HepG2 (cell line): Measurements from ENCODE around the gene HSPA4L.

Experiments
- ATM ChIP-seq: fragments of 450-650 bp; IDR thresholded peaks from 2 replicates; pipeline ENCODE4 v1.7.1; 2017; ENCODE audit warnings: mild to moderate bottlenecking, borderline replicate concordance
- BCL6 ChIP-seq: IDR thresholded peaks from 2 replicates; pipeline ENCODE4 v1.6.1; 2016; ENCODE audit warnings: missing genetic modification reagents, missing compliant biosample characterization
- CEBPB ChIP-seq: IDR thresholded peaks from 2 replicates; pipeline ENCODE4 v1.6.1; 2011; ENCODE audit warnings: low read depth, low read length, improper control_type of control experiment, borderline replicate concordance
- KMT2B ChIP-seq: IDR thresholded peaks from 2 replicates; pipeline ENCODE4 v1.6.1; 2016; ENCODE audit warnings: missing genetic modification reagents, missing compliant biosample characterization
- NFE2L1 ChIP-seq: sonication (generic); formaldehyde crosslinking; IDR thresholded peaks from 2 replicates; pipeline ENCODE4 v1.4.0; 2020; ENCODE audit warnings: missing genetic modification reagents, mild to moderate bottlenecking, borderline replicate concordance
- POLR2AphosphoS5 ChIP-seq: IDR thresholded peaks from 2 replicates; pipeline ENCODE4 v1.6.1; 2012; ENCODE audit warnings: low read depth, low read length
- ZIK1 ChIP-seq: sonication (generic); formaldehyde crosslinking; IDR thresholded peaks from 2 replicates; pipeline ENCODE4 v1.5.0; 2020; ENCODE audit warnings: mild to moderate bottlenecking, low read depth, missing genetic modification reagents, borderline replicate concordance
- ZKSCAN8 ChIP-seq: IDR thresholded peaks from 2 replicates; pipeline ENCODE4 v1.6.1; 2016; ENCODE audit warnings: borderline replicate concordance, missing genetic modification reagents, missing compliant biosample characterization
- ZNF773 ChIP-seq: sonication (generic); formaldehyde crosslinking; IDR thresholded peaks from 2 replicates; pipeline ENCODE4 v1.4.0; 2020; ENCODE audit warnings: missing genetic modification reagents, borderline replicate concordance
- TF ChIP-seq, protein P1 (sequence below): sonication (generic); formaldehyde crosslinking; IDR thresholded peaks from 2 replicates; pipeline ENCODE4 v1.5.1; 2020; ENCODE audit warnings: missing genetic modification reagents, mild to moderate bottlenecking, borderline replicate concordance
- TF ChIP-seq, protein P2 (sequence below): sonication (generic); formaldehyde crosslinking; IDR thresholded peaks from 2 replicates; pipeline ENCODE4 v1.5.0; 2020; ENCODE audit warnings: mild to moderate bottlenecking, missing genetic modification reagents, moderate library complexity
- TF ChIP-seq, protein P3 (sequence below): sonication (generic); formaldehyde crosslinking; IDR thresholded peaks from 2 replicates; pipeline ENCODE4 v1.4.0; 2020; ENCODE audit warnings: missing genetic modification reagents
- TF ChIP-seq, protein P4 (sequence below): sonication (generic); formaldehyde crosslinking; IDR thresholded peaks from 2 replicates; pipeline ENCODE4 v1.8.0; 2022; ENCODE audit warnings: mild to moderate bottlenecking, missing genetic modification reagents, borderline replicate concordance

DNA sequence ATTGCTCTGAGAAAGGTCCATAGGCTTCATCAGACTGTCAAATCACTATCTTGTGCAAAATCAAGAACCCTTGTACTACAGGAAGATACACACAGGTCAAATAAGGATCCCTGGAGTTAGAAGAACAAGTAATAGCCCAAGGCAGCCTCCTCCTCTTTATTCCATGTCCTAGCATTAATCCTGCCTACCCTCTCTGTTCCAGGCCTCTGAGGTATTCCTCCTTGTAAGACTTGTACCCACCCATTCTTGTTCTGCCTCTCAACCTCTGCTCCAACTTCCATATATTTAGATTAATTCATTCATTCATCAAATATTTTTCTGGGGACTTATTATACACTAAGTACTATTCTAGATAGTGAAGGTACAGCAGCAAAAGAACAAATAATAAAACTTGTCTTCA, 88.2 kb downstream of the HSPA4L start:
- TF ChIP-seq ATM: no peak
- TF ChIP-seq ZIK1 (CRISPR knock-in tag): no peak
- no peak for TF ChIP-seq KMT2B (CRISPR knock-in tag)
- TF ChIP-seq, protein P1, sequence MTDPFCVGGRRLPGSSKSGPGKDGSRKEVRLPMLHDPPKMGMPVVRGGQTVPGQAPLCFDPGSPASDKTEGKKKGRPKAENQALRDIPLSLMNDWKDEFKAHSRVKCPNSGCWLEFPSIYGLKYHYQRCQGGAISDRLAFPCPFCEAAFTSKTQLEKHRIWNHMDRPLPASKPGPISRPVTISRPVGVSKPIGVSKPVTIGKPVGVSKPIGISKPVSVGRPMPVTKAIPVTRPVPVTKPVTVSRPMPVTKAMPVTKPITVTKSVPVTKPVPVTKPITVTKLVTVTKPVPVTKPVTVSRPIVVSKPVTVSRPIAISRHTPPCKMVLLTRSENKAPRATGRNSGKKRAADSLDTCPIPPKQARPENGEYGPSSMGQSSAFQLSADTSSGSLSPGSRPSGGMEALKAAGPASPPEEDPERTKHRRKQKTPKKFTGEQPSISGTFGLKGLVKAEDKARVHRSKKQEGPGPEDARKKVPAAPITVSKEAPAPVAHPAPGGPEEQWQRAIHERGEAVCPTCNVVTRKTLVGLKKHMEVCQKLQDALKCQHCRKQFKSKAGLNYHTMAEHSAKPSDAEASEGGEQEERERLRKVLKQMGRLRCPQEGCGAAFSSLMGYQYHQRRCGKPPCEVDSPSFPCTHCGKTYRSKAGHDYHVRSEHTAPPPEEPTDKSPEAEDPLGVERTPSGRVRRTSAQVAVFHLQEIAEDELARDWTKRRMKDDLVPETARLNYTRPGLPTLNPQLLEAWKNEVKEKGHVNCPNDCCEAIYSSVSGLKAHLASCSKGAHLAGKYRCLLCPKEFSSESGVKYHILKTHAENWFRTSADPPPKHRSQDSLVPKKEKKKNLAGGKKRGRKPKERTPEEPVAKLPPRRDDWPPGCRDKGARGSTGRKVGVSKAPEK: no peak
- TF ChIP-seq, protein P2, sequence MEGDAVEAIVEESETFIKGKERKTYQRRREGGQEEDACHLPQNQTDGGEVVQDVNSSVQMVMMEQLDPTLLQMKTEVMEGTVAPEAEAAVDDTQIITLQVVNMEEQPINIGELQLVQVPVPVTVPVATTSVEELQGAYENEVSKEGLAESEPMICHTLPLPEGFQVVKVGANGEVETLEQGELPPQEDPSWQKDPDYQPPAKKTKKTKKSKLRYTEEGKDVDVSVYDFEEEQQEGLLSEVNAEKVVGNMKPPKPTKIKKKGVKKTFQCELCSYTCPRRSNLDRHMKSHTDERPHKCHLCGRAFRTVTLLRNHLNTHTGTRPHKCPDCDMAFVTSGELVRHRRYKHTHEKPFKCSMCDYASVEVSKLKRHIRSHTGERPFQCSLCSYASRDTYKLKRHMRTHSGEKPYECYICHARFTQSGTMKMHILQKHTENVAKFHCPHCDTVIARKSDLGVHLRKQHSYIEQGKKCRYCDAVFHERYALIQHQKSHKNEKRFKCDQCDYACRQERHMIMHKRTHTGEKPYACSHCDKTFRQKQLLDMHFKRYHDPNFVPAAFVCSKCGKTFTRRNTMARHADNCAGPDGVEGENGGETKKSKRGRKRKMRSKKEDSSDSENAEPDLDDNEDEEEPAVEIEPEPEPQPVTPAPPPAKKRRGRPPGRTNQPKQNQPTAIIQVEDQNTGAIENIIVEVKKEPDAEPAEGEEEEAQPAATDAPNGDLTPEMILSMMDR (CRISPR knock-in tag): no peak
- no peak for TF ChIP-seq CEBPB
- no peak for TF ChIP-seq POLR2AphosphoS5
- TF ChIP-seq, protein P3, sequence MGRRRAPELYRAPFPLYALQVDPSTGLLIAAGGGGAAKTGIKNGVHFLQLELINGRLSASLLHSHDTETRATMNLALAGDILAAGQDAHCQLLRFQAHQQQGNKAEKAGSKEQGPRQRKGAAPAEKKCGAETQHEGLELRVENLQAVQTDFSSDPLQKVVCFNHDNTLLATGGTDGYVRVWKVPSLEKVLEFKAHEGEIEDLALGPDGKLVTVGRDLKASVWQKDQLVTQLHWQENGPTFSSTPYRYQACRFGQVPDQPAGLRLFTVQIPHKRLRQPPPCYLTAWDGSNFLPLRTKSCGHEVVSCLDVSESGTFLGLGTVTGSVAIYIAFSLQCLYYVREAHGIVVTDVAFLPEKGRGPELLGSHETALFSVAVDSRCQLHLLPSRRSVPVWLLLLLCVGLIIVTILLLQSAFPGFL (CRISPR knock-in tag): no peak
- TF ChIP-seq ZKSCAN8 (CRISPR knock-in tag): no peak
- no peak for TF ChIP-seq NFE2L1 (CRISPR knock-in tag)
- no peak for TF ChIP-seq ZNF773 (CRISPR knock-in tag)
- no peak for TF ChIP-seq BCL6 (CRISPR knock-in tag)
- TF ChIP-seq, protein P4, sequence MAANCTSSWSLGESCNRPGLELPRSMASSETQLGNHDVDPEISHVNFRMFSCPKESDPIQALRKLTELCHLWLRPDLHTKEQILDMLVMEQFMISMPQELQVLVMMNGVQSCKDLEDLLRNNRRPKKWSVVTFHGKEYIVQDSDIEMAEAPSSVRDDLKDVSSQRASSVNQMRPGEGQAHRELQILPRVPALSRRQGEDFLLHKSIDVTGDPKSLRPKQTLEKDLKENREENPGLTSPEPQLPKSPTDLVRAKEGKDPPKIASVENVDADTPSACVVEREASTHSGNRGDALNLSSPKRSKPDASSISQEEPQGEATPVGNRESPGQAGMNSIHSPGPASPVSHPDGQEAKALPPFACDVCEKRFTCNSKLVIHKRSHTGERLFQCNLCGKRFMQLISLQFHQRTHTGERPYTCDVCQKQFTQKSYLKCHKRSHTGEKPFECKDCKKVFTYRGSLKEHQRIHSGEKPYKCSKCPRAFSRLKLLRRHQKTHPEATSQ (CRISPR knock-in tag): no peak
